ENCODE data around the gene TMEM187.
A peak's percentile ranks its signal among the peaks of the same experiment; 100 is the strongest.

Gene TMEM187

GRCh38 chrX:153926858-153927671, 45.5 kb upstream of the TMEM187 start:
- peak overlapping the region; percentile 74 for H3K4me2 ChIP-seq (ENCODE audit: insufficient read depth, low read length)
- ATAC-seq (ENCODE audit: insufficient read depth, low read depth): peak; percentile 57
- H3K4me1 ChIP-seq (ENCODE audit: insufficient read depth, low read length): peaks cover 78% of the 10 kb centered on the region
- peaks cover 59% of the 10 kb centered on the region for H3K36me3 ChIP-seq (ENCODE audit: insufficient read depth, low read length)
- H3K27ac ChIP-seq (ENCODE audit: low read length): peak overlapping the region; percentile 100
- H2AFZ ChIP-seq (ENCODE audit: low read depth, low read length): no peak overlapping the region
- H3K9ac ChIP-seq (ENCODE audit: low read depth, low read length): peak overlapping the region; percentile 99
- TF ChIP-seq CTCF (IDR thresholded peaks at IDR 0.05; ENCODE audit: borderline replicate concordance, extremely low read depth, low read length, poor library complexity, severe bottlenecking) (no peak), EZH2 (IDR thresholded peaks at IDR 0.05; ENCODE audit: borderline replicate concordance, low read depth, low read length, severe bottlenecking) (no peak)
- peak overlapping the region; percentile 64 for H3K4me3 ChIP-seq (ENCODE audit: low read depth in 1 of 2, low read length in 2 of 2)
- DNase-seq: peak; percentile 93
- H3K9me3 ChIP-seq (ENCODE audit: insufficient read depth, low read length, severe bottlenecking): no peaks in the 10 kb centered on the region
- peaks cover 18% of the 10 kb centered on the region for H4K20me1 ChIP-seq (ENCODE audit: insufficient read depth, low read length)
- peaks cover 68% of the 10 kb centered on the region for H3K79me2 ChIP-seq (ENCODE audit: insufficient read depth, low read length)
- H3K27me3 ChIP-seq (ENCODE audit: insufficient read depth, low read length, poor library complexity): no peaks in the 10 kb centered on the region

- DNase-seq: no peak
- Histone ChIP-seq H3K27me3 (ENCODE audit: insufficient read depth, low read length, poor library complexity) (no peaks in the 10 kb centered on the region), H3K79me2 (ENCODE audit: insufficient read depth, low read length) (peaks cover 68% of the 10 kb centered on the region), H3K4me1 (ENCODE audit: insufficient read depth, low read length) (peaks cover 78% of the 10 kb centered on the region), H4K20me1 (ENCODE audit: insufficient read depth, low read length) (peaks cover 15% of the 10 kb centered on the region), H3K27ac (ENCODE audit: low read length) (peak overlapping the region; percentile 100), H3K4me3 (ENCODE audit: low read depth in 1 of 2, low read length in 2 of 2) (peak overlapping the region; percentile 64), H3K9ac (ENCODE audit: low read depth, low read length) (peak overlapping the region; percentile 99), H3K36me3 (ENCODE audit: insufficient read depth, low read length) (peaks cover 59% of the 10 kb centered on the region), H3K4me2 (ENCODE audit: insufficient read depth, low read length) (peak overlapping the region; percentile 74), H3K9me3 (ENCODE audit: insufficient read depth, low read length, severe bottlenecking) (no peaks in the 10 kb centered on the region), H2AFZ (ENCODE audit: low read depth, low read length) (no peak overlapping the region)
- TF ChIP-seq EZH2 (IDR thresholded peaks at IDR 0.05; ENCODE audit: borderline replicate concordance, low read depth, low read length, severe bottlenecking) (no peak), CTCF (IDR thresholded peaks at IDR 0.05; ENCODE audit: borderline replicate concordance, extremely low read depth, low read length, poor library complexity, severe bottlenecking) (no peak)
- no peak for ATAC-seq (ENCODE audit: insufficient read depth, low read depth)
Observed at GRCh38 chrX:153927672-153927921, 45.0 kb upstream of the TMEM187 start.

GRCh38 chrX:153927922-153928760, 44.4 kb upstream of the TMEM187 start:
- TF ChIP-seq EZH2 (IDR thresholded peaks at IDR 0.05; ENCODE audit: borderline replicate concordance, low read depth, low read length, severe bottlenecking): no peak
- peak; percentile 24 for TF ChIP-seq CTCF (IDR thresholded peaks at IDR 0.05; ENCODE audit: borderline replicate concordance, extremely low read depth, low read length, poor library complexity, severe bottlenecking)
- DNase-seq (peak; percentile 96), ATAC-seq (ENCODE audit: insufficient read depth, low read depth) (peak; percentile 69)
- Histone ChIP-seq H3K79me2 (ENCODE audit: insufficient read depth, low read length) (peaks cover 66% of the 10 kb centered on the region), H3K36me3 (ENCODE audit: insufficient read depth, low read length) (peaks cover 58% of the 10 kb centered on the region), H3K27ac (ENCODE audit: low read length) (peak overlapping the region; percentile 100), H3K27me3 (ENCODE audit: insufficient read depth, low read length, poor library complexity) (no peaks in the 10 kb centered on the region), H3K9me3 (ENCODE audit: insufficient read depth, low read length, severe bottlenecking) (no peaks in the 10 kb centered on the region), H2AFZ (ENCODE audit: low read depth, low read length) (no peak overlapping the region), H3K4me3 (ENCODE audit: low read depth in 1 of 2, low read length in 2 of 2) (peak overlapping the region; percentile 64), H3K4me2 (ENCODE audit: insufficient read depth, low read length) (peak overlapping the region; percentile 74), H3K4me1 (ENCODE audit: insufficient read depth, low read length) (peaks cover 76% of the 10 kb centered on the region), H4K20me1 (ENCODE audit: insufficient read depth, low read length) (peaks cover 10% of the 10 kb centered on the region), H3K9ac (ENCODE audit: low read depth, low read length) (peak overlapping the region; percentile 99)

Measured in DND-41 (cell line).